ENCODE measurements around the gene STOM.

DNA sequence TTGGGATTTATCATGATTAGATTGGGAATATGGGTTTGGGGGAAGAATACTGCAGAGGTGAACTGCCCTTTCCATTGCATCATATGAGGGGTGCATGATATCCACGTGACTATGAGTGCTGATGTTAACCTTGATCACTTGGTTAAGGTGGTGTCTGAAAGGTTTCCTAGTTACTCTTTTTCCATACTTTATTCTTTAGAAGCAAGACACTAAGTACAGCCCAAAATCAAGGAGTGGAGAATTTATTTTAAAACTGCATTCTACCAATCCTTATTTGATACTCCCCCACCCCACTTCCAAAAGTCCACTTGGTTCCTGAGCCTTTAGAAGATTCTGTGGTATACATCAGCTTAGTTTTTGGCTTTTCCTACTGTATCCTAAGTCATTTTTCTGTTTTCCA lies 20.3 kb upstream of the STOM start:
- no peak for TF ChIP-seq ETV6 (conservative IDR thresholded peaks at IDR 0.05 in 1 of 2, IDR thresholded peaks at IDR 0.05 in 1 of 2; ENCODE audit: borderline replicate concordance in 1 of 2, low read depth in 1 of 2)
- no peak for TF ChIP-seq RB1 (IDR thresholded peaks at IDR 0.05; ENCODE audit: borderline replicate concordance)
- no peak for TF ChIP-seq MTA3 (IDR thresholded peaks at IDR 0.05; ENCODE audit: borderline replicate concordance, low read length)
- no peak for TF ChIP-seq POLR2AphosphoS5 (IDR thresholded peaks at IDR 0.05; ENCODE audit: low read length)
- no peak for TF ChIP-seq FOXM1 (IDR thresholded peaks at IDR 0.05; ENCODE audit: low read depth, low read length)
- TF ChIP-seq EZH2 (IDR thresholded peaks at IDR 0.05; ENCODE audit: borderline replicate concordance, control insufficient read depth, low read depth, low read length), result no peak
- TF ChIP-seq RBBP5 (conservative IDR thresholded peaks at IDR 0.05), result no peak

Data from GM12878 (cell line).